HG02943 (cell line): ENCODE data around the gene COL25A1.

ENCODE experiments used
- ATAC-seq: cut with Tn5 transposase; IDR thresholded peaks from one replicate; pipeline ENCODE4 v1.9.1; 2021; ENCODE audit warnings: mild to moderate bottlenecking, low read depth, moderate library complexity; ENCODE audit not compliant: unreplicated experiment

Gene COL25A1

GRCh38 chr4:108788731-108789130 is 513.7 kb downstream of the COL25A1 start:
- ATAC-seq: no peak

DNA sequence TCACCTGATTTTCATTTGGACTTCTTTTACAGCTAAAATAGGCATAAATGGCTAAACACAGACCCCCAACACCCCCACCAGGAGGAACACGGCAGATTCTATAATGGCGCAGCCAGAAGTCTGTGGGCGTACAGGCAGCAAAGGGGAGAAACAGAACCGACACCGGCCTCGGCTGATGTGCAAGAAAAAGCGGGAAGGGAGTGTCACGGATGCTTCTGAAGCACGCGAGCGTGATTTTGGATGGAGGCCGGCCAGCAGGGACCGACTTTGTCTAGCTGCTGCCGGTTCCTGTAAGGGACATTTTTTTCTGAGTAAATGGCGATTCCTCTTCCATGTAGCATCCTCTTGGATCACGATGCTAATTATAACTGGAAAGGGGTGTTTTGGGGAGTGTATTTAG is 514.7 kb downstream of the COL25A1 start:
- ATAC-seq: no peak

- ATAC-seq: no peak
These were observed 515.4 kb downstream of the COL25A1 start for GRCh38 chr4:108787106-108787505.

DNA sequence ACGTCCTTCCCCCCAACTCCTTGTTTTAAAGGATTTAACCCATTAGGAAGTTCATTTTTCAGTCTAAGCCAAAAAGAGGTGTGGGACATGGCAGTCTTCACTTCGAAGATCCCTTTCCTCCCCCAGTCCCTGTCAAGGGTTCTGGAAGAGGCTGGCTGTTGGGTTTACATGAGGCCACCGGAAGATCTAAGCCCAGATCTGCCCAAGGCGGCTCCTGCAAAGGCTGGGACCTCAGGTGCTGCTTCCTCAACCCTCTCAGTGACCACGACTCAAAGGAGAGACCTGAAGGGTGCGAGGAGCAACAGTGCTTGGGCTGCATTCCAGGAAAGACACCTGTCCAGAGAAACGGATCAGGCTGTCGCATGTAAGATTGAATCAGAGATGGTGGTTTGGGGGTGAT is 516.1 kb downstream of the COL25A1 start:
- ATAC-seq: no peak

DNA sequence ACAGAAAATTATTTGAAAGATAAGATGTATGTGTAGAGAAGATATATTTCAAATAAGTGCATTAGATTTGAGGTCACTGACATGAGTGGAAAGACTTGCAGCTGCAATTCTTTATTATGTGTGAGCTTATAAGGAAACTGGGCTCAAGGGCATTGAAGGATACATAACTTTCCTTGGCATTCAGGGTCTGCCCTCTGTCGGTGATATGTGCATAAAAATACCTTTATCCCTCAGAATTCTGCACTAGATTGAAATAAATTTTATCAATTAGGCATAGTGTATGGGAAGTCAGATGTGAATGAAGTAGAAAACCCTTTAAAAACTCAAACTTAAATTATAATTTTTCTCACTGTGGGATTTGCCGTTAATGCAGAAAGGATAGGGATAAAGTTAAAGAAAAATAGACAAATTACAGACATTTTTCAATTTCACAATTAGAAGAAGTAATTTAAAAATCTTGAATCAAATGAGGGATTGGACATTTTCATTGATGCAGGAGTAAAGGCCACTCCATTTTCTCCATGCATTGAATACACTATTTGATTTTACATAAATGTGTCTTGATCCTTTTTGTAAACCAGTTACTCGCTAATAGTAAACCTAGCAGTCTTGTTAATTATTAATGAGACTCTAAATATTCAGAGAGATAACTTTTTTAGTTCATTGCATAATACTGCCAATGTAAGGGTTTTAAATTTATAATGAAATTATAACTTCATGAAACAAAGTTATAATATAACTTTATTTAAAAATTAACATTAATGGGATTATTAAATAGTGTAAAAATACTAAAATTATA is 518.6 kb downstream of the COL25A1 start:
- no peak for ATAC-seq

GRCh38 chr4:108779958-108780357 is 522.5 kb downstream of the COL25A1 start:
- no peak for ATAC-seq

DNA sequence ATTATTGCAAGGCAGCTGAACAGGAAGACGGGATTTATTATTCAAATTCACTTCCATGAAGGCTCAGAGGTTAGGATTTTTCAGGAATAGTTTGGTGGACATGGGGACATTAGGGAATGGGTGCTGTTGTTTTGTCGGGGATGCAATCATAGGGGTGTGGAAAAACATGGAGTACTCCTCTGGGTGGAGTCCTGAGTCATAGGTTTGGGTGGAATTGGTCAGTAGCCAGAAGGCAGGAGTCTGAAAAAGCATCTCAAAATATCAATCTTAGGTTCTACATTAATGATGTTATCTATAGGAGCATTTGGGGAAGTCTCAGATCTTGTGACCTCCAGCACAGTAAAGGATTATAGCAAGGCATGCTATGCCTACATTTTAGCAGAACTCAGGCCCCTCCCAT is 525.1 kb downstream of the COL25A1 start:
- no peak for ATAC-seq

- ATAC-seq: no peak
These were observed 526.5 kb downstream of the COL25A1 start for GRCh38 chr4:108775921-108776320.

DNA sequence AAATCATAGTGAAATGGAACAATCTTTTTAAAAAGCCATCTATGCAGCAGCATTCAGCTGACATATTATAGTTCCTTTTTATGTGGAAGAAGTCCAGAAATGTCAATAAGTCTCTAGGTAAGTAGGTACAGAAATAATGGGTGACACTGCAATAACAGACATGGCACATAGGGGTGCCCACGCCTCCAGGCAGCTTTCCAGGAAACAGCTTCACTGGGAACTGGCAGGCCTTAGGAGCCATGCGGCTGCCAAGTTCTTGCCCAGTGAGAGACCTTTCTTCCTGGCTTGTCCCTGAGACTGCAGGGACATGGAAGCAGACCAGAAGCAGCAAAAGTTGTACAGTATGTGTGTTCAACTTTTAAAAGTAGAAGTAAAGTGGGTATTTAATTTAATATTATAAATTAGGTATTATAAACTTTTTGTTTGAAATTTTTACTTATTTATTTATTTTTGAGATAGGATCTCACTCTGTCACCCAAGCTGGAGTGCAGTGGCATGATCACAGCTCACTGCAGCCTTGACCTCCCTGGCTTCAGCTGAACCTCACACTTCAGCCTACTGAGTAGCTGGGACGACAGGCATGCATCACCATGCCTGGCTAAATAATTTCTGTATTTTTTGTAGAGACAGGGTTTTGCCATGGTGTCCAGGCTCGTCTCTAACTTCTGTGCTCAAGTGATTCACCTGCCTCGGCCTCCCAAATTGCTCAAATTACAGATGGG is 527.5 kb downstream of the COL25A1 start:
- no peak for ATAC-seq

GRCh38 chr4:108772402-108772801 is 530.1 kb downstream of the COL25A1 start:
- ATAC-seq: no peak

DNA sequence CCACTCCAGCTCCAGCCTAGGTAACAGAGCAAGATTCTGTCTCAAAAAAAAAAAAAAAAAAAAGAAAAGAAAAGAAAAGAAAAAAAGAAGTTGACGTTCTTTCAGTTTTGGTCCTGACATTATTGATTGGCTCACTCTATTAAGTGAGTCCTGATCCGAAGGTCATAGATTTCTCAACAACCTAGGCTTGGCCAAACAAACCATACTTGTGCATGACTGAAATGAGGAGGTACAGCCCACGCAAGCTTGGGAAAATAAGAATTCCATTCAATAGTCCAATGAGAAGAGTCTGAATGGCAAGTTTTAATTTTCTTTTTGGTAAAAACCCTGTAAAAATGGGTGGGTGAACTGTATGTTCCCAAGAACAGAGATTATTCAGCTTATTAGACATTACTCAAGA is 536.4 kb downstream of the COL25A1 start:
- no peak for ATAC-seq

- ATAC-seq: no peak
These were observed 538.5 kb downstream of the COL25A1 start for GRCh38 chr4:108763986-108764385.

GRCh38 chr4:108763226-108763593 is 539.2 kb downstream of the COL25A1 start:
- ATAC-seq: no peak

GRCh38 chr4:108762559-108763225 is 539.8 kb downstream of the COL25A1 start, which contains the start of gene ETNPPL:
Gene ETNPPL, minus strand, starts transcription at chr4:108763053. Its CDS starts 155 bp downstream, at chr4:108762898.
- ATAC-seq: no peak
